Epithelial cell of proximal tubule (primary cell): ENCODE data around the gene ITPK1. TPM values are rescaled to one million over a fixed set of nuclear protein-coding genes. Genes with fewer than 3 reads are reported as not detected.

Experiments
- DNase-seq: peaks from one replicate; pipeline ENCODE4 v3.0.0-alpha.2; 2011; ENCODE audit warnings: low read depth
- H3K4me3 ChIP-seq: 2 replicates; pipeline ENCODE4 v1.5.1; 2011; ENCODE audit warnings: low read depth, mild to moderate bottlenecking, low read length
- CTCF ChIP-seq: conservative IDR thresholded peaks from 2 replicates; pipeline ENCODE4 v1.5.1; 2012; ENCODE audit warnings: low read depth, mild to moderate bottlenecking, low read length
- total RNA-seq: library from RNA; depleted of rRNA; stranded (reverse); fragments of >200 nt; gene quantifications from 2 replicates; pipeline ENCODE4 v1.2.3, GENCODE V29; 2015

ITPK1 gene
- total RNA-seq, 1 donor from 2014 or later, result 22.7 TPM

GRCh38 chr14:92890830-92891588, 224.7 kb downstream of the ITPK1 start:
- H3K4me3 ChIP-seq, result no peak overlapping the region
- no peak for TF ChIP-seq CTCF
- no peak for DNase-seq

GRCh38 chr14:92888896-92889295, 226.8 kb downstream of the ITPK1 start:
- DNase-seq, result no peak
- H3K4me3 ChIP-seq, result no peak overlapping the region
- TF ChIP-seq CTCF, result no peak

- no peak for TF ChIP-seq CTCF
- no peak for DNase-seq
- H3K4me3 ChIP-seq, result no peak overlapping the region
Observed at GRCh38 chr14:92887157-92887556, 228.6 kb downstream of the ITPK1 start.

Other genes with a start within 250 kb of the ITPK1 start
- gene CHGA, start 192.8 kb downstream of the ITPK1 start, total RNA-seq, result not detected in 2 replicates
- 13.7 and 19.7 TPM in 2 replicates for gene MOAP1, start 69.0 kb upstream of the ITPK1 start, total RNA-seq
- 3.3 and 13.1 TPM in 2 replicates for gene LYSET, start 69.4 kb upstream of the ITPK1 start, total RNA-seq
- 16.7 and 17.4 TPM in 2 replicates for gene GON7, start 91.1 kb upstream of the ITPK1 start, total RNA-seq
- gene UBR7, start 91.3 kb upstream of the ITPK1 start, total RNA-seq, result 24.8 and 45.7 TPM in 2 replicates
- gene BTBD7, start 217.1 kb upstream of the ITPK1 start, total RNA-seq, result 18.4 and 22.2 TPM in 2 replicates
- not detected in 2 replicates for gene COX8C, start 231.3 kb upstream of the ITPK1 start, total RNA-seq